Measurements from ENCODE around the gene ZNF317.

- TF ChIP-seq CTCF (IDR thresholded peaks at IDR 0.05) (no peak), POLR2A (IDR thresholded peaks at IDR 0.05) (no peak)
These were observed 21.2 kb downstream of the ZNF317 start for GRCh38 chr19:9161427-9161826.

All from thyroid gland (tissue), 4 donors.